ENCODE data around the gene CCDC6.

DNA sequence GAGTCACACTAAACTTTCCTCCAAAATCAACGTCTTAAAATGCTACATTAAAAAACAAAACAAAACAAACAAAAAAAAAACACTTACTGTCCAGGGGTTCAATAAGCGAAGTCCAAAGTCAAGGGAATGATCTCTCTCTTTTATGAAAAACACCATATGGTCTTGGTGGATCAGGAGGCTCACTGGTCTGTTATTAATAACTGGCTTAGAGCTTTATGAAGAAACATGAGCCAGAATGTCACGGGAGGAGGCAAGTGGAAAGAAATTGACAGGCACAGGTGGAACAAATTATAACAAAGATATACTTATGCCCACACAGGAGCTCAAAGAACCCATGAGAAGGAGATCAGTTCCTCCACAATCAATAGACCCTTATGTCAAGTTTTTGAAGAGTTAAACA lies 153.1 kb downstream of the CCDC6 start, which contains the start of gene MRLN:
- TF ChIP-seq POLR2AphosphoS5 (IDR thresholded peaks at IDR 0.05), result no peak
- TF ChIP-seq EP300 (IDR thresholded peaks at IDR 0.05), result no peak
- TF ChIP-seq, protein P1, sequence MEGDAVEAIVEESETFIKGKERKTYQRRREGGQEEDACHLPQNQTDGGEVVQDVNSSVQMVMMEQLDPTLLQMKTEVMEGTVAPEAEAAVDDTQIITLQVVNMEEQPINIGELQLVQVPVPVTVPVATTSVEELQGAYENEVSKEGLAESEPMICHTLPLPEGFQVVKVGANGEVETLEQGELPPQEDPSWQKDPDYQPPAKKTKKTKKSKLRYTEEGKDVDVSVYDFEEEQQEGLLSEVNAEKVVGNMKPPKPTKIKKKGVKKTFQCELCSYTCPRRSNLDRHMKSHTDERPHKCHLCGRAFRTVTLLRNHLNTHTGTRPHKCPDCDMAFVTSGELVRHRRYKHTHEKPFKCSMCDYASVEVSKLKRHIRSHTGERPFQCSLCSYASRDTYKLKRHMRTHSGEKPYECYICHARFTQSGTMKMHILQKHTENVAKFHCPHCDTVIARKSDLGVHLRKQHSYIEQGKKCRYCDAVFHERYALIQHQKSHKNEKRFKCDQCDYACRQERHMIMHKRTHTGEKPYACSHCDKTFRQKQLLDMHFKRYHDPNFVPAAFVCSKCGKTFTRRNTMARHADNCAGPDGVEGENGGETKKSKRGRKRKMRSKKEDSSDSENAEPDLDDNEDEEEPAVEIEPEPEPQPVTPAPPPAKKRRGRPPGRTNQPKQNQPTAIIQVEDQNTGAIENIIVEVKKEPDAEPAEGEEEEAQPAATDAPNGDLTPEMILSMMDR (IDR thresholded peaks at IDR 0.05), result no peak
- no peak for TF ChIP-seq POLR2A (IDR thresholded peaks at IDR 0.05)
